Amniotic epithelial cell (primary cell): ENCODE measurements around the gene EFCAB13.
A peak's percentile ranks its signal among the peaks of the same experiment; 100 is the strongest.

ENCODE experiments used
- DNase-seq: peaks from one replicate; pipeline ENCODE4 v3.0.0-alpha.2; 2010; ENCODE audit warnings: low read depth

Gene EFCAB13

GRCh38 chr17:47323382-47324223 lies at the start of gene EFCAB13:
TSS of gene EFCAB13 (plus strand) at chr17:47323955. CDS start at chr17:47328354, 4,399 bp downstream.
- peak; percentile 72 for DNase-seq

- no peak for DNase-seq
Observed at GRCh38 chr17:47274319-47275069, 49.3 kb upstream of the EFCAB13 start.

GRCh38 chr17:47275245-47275984 lies 48.3 kb upstream of the EFCAB13 start:
- DNase-seq: peak; percentile 55

GRCh38 chr17:47276444-47276843 lies 47.3 kb upstream of the EFCAB13 start:
- no peak for DNase-seq

- peak; percentile 76 for DNase-seq
Observed at GRCh38 chr17:47276868-47277267, 46.9 kb upstream of the EFCAB13 start.

- peak; percentile 49 for DNase-seq
Observed at GRCh38 chr17:47277921-47278320, 45.8 kb upstream of the EFCAB13 start.

GRCh38 chr17:47278561-47278960 lies 45.2 kb upstream of the EFCAB13 start:
- no peak for DNase-seq

- peak; percentile 100 for DNase-seq
Observed at GRCh38 chr17:47279062-47279801, 44.5 kb upstream of the EFCAB13 start.

GRCh38 chr17:47280072-47280811 lies 43.5 kb upstream of the EFCAB13 start:
- DNase-seq: peak; percentile 74

GRCh38 chr17:47281216-47281615 lies 42.5 kb upstream of the EFCAB13 start:
- no peak for DNase-seq

GRCh38 chr17:47285003-47285402 lies 38.8 kb upstream of the EFCAB13 start:
- no peak for DNase-seq

- DNase-seq: no peak
Observed at GRCh38 chr17:47286198-47286914, 37.4 kb upstream of the EFCAB13 start.

GRCh38 chr17:47287068-47287467 lies 36.7 kb upstream of the EFCAB13 start:
- DNase-seq: no peak

GRCh38 chr17:47287639-47288038 lies 36.1 kb upstream of the EFCAB13 start:
- DNase-seq: no peak

GRCh38 chr17:47288531-47289116 lies 35.1 kb upstream of the EFCAB13 start:
- peak; percentile 60 for DNase-seq

- DNase-seq: no peak
Observed at GRCh38 chr17:47289302-47289701, 34.5 kb upstream of the EFCAB13 start.

- no peak for DNase-seq
Observed at GRCh38 chr17:47290870-47291241, 32.9 kb upstream of the EFCAB13 start.

- peak; percentile 53 for DNase-seq
Observed at GRCh38 chr17:47291242-47291873, 32.4 kb upstream of the EFCAB13 start.

GRCh38 chr17:47292206-47292605 lies 31.5 kb upstream of the EFCAB13 start:
- no peak for DNase-seq
